Erythroblast (primary cell): ENCODE results near the gene PRSS37.

Experiments
- GATA1 ChIP-seq: IDR thresholded peaks from 2 replicates; pipeline ENCODE4 v1.6.1; 2011; ENCODE audit warnings: low read depth, mild to moderate bottlenecking, control low read depth, low read length, moderate library complexity
- POLR2A ChIP-seq: IDR thresholded peaks from 2 replicates; pipeline ENCODE4 v1.6.1; 2011; ENCODE audit warnings: mild to moderate bottlenecking, low read length

DNA sequence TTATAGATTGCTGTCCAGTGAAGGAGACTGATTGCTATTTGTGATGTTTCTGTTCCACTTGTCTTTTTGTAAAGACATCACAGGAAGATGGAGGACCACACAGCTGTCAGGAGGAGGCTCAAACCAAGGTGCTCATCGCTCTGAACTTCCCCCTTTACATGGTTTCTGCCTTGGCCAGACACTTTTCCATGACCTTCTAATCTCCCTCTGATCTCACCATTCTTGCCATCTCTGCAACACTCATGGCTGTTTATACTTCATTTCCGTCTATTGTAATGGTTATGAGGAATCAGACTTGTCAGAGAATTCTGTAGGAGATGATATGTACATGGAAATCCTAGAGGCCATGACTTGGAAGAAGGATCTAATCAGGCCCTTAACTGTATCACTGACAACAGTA is 53.0 kb downstream of the PRSS37 start:
- TF ChIP-seq POLR2A = no peak
- no peak for TF ChIP-seq GATA1
